Adipocyte (in vitro differentiated cells): Measurements from ENCODE around the gene TNNI3.
"Not testable (repeated sequence)": the region's sequence is repeated elsewhere in the genome, so short reads cannot be mapped to it uniquely, and the experiment has no call there.

ENCODE experiments used
- DNase-seq: peaks from one replicate; pipeline ENCODE4 v3.0.0-alpha.2; 2015; ENCODE audit warnings: low read depth
- H3K27me3 ChIP-seq: replicated peaks from 2 replicates; pipeline ENCODE4 v1.7.0; 2013; ENCODE audit warnings: mild to moderate bottlenecking, low read length, moderate library complexity; ENCODE audit not compliant: control insufficient read depth, insufficient read depth
- H3K36me3 ChIP-seq: 2 replicates; pipeline ENCODE4 v1.7.0; 2013; ENCODE audit warnings: low read length, mild to moderate bottlenecking, moderate library complexity; ENCODE audit not compliant: control insufficient read depth, insufficient read depth, severe bottlenecking
- H3K4me1 ChIP-seq: 2 replicates; pipeline ENCODE4 v1.7.0; 2013; ENCODE audit warnings: mild to moderate bottlenecking, low read length, moderate library complexity; ENCODE audit not compliant: control insufficient read depth, insufficient read depth
- H3K4me3 ChIP-seq: 2 replicates; pipeline ENCODE4 v1.7.0; 2013; ENCODE audit warnings: mild to moderate bottlenecking, low read length, moderate library complexity
- H3K9ac ChIP-seq: 2 replicates; pipeline ENCODE4 v1.7.0; 2013; ENCODE audit warnings: mild to moderate bottlenecking, low read length, moderate library complexity
- H3K9me3 ChIP-seq: 2 replicates; pipeline ENCODE4 v1.7.0; 2013; ENCODE audit warnings: mild to moderate bottlenecking, low read length, moderate library complexity; ENCODE audit not compliant: control insufficient read depth

Gene TNNI3

DNA sequence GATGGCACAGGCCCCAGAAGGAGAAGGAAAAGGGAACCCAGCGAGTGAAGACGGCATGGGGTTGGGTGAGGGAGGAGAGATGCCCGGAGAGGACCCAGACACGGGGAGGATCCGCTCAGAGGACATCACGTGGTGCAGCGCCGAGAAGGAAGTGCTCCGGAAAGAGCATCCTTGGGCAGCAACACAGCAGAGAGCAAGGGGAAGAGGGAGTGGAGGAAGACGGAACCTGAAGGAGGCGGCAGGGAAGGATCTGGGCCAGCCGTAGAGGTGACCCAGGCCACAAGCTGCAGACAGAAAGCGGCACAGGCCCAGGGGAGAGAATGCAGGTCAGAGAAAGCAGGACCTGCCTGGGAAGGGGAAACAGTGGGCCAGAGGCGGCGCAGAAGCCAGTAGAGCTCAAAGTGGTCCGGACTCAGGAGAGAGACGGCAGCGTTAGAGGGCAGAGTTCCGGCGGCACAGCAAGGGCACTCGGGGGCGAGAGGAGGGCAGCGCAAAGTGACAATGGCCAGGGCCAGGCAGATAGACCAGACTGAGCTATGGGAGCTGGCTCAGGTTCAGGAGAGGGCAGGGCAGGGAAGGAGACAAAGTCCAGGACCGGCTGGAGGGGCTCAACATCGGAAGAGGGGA, 41.2 kb downstream of the TNNI3 start:
- DNase-seq, result peak; percentile 84
- Histone ChIP-seq H3K9ac (peak overlapping the region; percentile 94), H3K4me1 (peaks cover 31% of the 10 kb centered on the region), H3K27me3 (no peaks in the 10 kb centered on the region), H3K9me3 (no peaks in the 10 kb centered on the region), H3K36me3 (peaks cover 4% of the 10 kb centered on the region), H3K4me3 (peak overlapping the region; percentile 93)

GRCh38 chr19:55115446-55116065, 42.0 kb downstream of the TNNI3 start:
- no peaks in the 10 kb centered on the region for H3K9me3 ChIP-seq
- peak overlapping the region; percentile 94 for H3K9ac ChIP-seq
- peak; percentile 11 for DNase-seq
- H3K4me3 ChIP-seq, result peak overlapping the region; percentile 93
- peaks cover 34% of the 10 kb centered on the region for H3K4me1 ChIP-seq
- no peaks in the 10 kb centered on the region for H3K27me3 ChIP-seq
- peaks cover 4% of the 10 kb centered on the region for H3K36me3 ChIP-seq

- no peak overlapping the region for H3K9ac ChIP-seq
- peaks cover 34% of the 10 kb centered on the region for H3K4me1 ChIP-seq
- no peaks in the 10 kb centered on the region for H3K27me3 ChIP-seq
- H3K9me3 ChIP-seq, result no peaks in the 10 kb centered on the region
- H3K36me3 ChIP-seq, result peaks cover 6% of the 10 kb centered on the region
- no peak overlapping the region for H3K4me3 ChIP-seq
- DNase-seq, result no peak
These were observed 42.9 kb downstream of the TNNI3 start for GRCh38 chr19:55114566-55115145.

GRCh38 chr19:55113570-55114039, 43.9 kb downstream of the TNNI3 start:
- Histone ChIP-seq H3K27me3 (no peaks in the 10 kb centered on the region), H3K9ac (peak overlapping the region; percentile 50), H3K36me3 (peaks cover 10% of the 10 kb centered on the region), H3K9me3 (no peaks in the 10 kb centered on the region), H3K4me3 (no peak overlapping the region), H3K4me1 (peaks cover 30% of the 10 kb centered on the region)
- DNase-seq, result peak; percentile 74

DNA sequence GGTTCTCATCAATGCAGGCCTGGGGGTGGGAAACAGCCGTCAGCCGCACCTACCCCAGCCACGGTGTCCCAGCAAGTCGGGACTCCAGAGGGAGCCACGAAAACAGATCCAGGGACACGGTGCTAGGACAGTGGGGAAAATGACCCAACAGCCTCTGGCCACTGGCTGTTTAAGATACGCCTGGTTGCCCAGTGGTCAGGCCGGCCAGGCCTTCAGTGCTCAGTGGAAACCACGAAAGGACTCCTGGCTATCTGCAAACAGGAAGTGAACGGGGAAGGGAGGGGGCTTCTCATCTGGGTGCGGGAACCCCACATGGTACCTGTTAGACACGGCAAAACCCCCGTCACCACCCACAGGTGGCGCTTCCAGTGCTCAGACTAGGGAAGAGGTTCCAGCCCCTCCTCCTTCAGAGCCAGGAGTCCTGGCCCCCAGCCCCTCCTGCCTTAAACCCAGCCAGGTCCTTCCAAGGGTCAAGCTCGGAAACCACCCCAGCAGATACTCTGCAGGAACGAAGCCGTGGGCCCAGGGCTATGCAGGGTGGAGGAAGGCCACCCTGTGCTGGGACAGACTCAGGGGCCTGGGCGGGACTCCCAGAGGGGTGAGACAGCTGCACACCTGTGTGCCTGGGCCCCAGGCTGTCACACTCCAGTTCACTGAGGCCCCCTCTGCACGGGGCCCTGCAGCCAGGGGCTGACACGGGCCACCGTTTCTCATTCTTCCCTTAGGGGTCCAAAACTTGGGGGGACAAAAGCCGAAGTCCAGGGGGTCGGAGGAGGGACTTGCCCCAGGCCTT, 44.6 kb downstream of the TNNI3 start:
- no peaks in the 10 kb centered on the region for H3K9me3 ChIP-seq
- no peaks in the 10 kb centered on the region for H3K27me3 ChIP-seq
- peak overlapping the region; percentile 50 for H3K9ac ChIP-seq
- peaks cover 25% of the 10 kb centered on the region for H3K4me1 ChIP-seq
- peaks cover 10% of the 10 kb centered on the region for H3K36me3 ChIP-seq
- no peak for DNase-seq
- no peak overlapping the region for H3K4me3 ChIP-seq

GRCh38 chr19:55112246-55112776, 45.2 kb downstream of the TNNI3 start:
- no peak overlapping the region for H3K9ac ChIP-seq
- H3K4me1 ChIP-seq, result peaks cover 25% of the 10 kb centered on the region
- no peaks in the 10 kb centered on the region for H3K27me3 ChIP-seq
- H3K4me3 ChIP-seq, result no peak overlapping the region
- no peaks in the 10 kb centered on the region for H3K9me3 ChIP-seq
- no peak for DNase-seq
- peaks cover 10% of the 10 kb centered on the region for H3K36me3 ChIP-seq

- H3K9me3 ChIP-seq, result no peaks in the 10 kb centered on the region
- peak overlapping the region; percentile 63 for H3K9ac ChIP-seq
- H3K36me3 ChIP-seq, result peaks cover 14% of the 10 kb centered on the region
- H3K27me3 ChIP-seq, result no peaks in the 10 kb centered on the region
- no peak overlapping the region for H3K4me3 ChIP-seq
- no peak for DNase-seq
- H3K4me1 ChIP-seq, result peaks cover 24% of the 10 kb centered on the region
These were observed 46.2 kb downstream of the TNNI3 start for GRCh38 chr19:55111238-55111831.

DNA sequence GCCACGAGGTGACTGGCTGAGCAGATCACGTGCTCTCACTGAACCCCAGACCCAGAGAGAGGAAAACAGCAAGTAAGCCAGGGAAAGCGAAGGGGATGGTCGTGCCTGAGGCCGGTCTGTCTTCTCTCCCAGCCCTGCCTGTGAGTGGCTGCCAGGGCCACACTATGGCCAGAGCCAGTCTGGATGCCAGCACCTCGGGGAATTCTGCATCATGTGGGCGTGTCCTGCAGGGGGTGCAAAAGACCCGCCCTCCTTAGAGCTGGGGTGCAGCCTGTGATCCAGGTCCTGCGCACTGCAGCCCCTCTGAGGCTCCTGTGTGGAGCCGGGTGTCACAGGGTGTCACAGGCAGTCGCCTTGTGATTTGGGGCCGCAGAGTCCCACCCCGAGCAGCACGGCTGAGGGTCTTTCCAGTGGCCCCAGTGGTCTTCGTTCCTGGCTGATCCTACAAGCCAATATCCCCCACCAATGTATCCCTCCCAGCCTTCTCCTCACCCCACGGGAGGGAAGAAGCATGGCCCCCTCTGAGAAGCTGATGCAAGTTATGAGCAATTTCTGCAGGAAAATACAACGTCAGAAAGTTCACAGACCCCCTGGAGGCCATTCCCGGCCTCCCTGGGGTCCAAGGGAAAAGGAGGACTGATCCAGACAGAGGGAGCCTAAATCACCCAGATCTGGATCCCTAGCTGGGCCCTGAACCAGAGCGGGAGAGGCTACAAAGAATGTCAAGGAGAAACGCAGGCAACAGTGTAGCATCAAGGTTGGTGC, 47.8 kb downstream of the TNNI3 start:
- Histone ChIP-seq H3K4me1 (peaks cover 14% of the 10 kb centered on the region), H3K9ac (no peak overlapping the region), H3K9me3 (no peaks in the 10 kb centered on the region), H3K4me3 (no peak overlapping the region), H3K27me3 (no peaks in the 10 kb centered on the region), H3K36me3 (peaks cover 18% of the 10 kb centered on the region)
- no peak for DNase-seq

DNA sequence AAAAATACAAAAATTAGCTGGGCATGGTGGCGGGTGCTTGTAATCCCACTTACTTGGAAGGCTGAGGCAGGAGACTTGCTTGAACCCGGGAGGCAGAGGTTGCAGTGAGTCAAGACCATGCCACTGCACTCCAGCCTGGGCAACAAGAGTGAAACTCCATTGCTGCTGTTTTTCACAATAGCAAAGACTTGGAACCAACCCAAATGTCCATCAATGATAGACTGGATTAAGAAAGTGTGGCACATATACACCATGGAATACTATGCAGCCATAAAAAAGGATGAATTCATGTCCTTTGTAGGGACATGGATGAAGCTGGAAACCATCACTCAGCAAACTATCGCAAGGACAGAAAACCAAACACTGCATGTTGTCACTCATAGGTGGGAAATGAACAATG, 50.3 kb downstream of the TNNI3 start:
- H3K4me1 ChIP-seq, H3K9ac ChIP-seq: not testable (repeated sequence)
- H3K36me3 ChIP-seq, result peaks cover 27% of the 10 kb centered on the region

GRCh38 chr19:55106591-55106990, 50.9 kb downstream of the TNNI3 start:
- peaks cover 34% of the 10 kb centered on the region for H3K36me3 ChIP-seq

More for the DNA sequence above, 50.3 kb downstream of the TNNI3 start:
- H3K27me3 ChIP-seq, DNase-seq, H3K4me3 ChIP-seq, H3K9me3 ChIP-seq: not testable (repeated sequence)

More at GRCh38 chr19:55106591-55106990, 50.9 kb downstream of the TNNI3 start:
- no peak for DNase-seq
- no peak overlapping the region for H3K9ac ChIP-seq
- peaks cover 7% of the 10 kb centered on the region for H3K9me3 ChIP-seq
- peaks cover 4% of the 10 kb centered on the region for H3K4me1 ChIP-seq
- no peaks in the 10 kb centered on the region for H3K27me3 ChIP-seq
- no peak overlapping the region for H3K4me3 ChIP-seq
